ENCODE data around the gene PHACTR1.

- TF ChIP-seq EZH2 (IDR thresholded peaks at IDR 0.05) (no peak), POLR2AphosphoS5 (IDR thresholded peaks at IDR 0.05; ENCODE audit: borderline replicate concordance, low read depth, low read length) (no peak)
Observed at GRCh38 chr6:12802440-12802839, 85.9 kb downstream of the PHACTR1 start.

Data from SK-N-MC (cell line).